Astrocyte of the cerebellum (primary cell): ENCODE data around the gene ZMIZ2.

Experiments
- DNase-seq: peaks from one replicate; pipeline ENCODE4 v3.0.0-alpha.2; 2011; ENCODE audit warnings: low read depth
- H3K4me3 ChIP-seq: 2 replicates; pipeline ENCODE4 v1.5.1; 2011; ENCODE audit warnings: mild to moderate bottlenecking, low read depth, low read length, moderate library complexity
- CTCF ChIP-seq: IDR thresholded peaks from 2 replicates; pipeline ENCODE4 v1.5.1; 2012; ENCODE audit warnings: low read length, low read depth, moderate library complexity, mild to moderate bottlenecking; ENCODE audit errors: missing control alignments
- in situ Hi-C: cut with HindIII; loops from 2 replicates; pipeline ENCODE4 v1.10.0; 2017; ENCODE audit warnings: low sequenced_read_pairs

The ZMIZ2 gene

DNA sequence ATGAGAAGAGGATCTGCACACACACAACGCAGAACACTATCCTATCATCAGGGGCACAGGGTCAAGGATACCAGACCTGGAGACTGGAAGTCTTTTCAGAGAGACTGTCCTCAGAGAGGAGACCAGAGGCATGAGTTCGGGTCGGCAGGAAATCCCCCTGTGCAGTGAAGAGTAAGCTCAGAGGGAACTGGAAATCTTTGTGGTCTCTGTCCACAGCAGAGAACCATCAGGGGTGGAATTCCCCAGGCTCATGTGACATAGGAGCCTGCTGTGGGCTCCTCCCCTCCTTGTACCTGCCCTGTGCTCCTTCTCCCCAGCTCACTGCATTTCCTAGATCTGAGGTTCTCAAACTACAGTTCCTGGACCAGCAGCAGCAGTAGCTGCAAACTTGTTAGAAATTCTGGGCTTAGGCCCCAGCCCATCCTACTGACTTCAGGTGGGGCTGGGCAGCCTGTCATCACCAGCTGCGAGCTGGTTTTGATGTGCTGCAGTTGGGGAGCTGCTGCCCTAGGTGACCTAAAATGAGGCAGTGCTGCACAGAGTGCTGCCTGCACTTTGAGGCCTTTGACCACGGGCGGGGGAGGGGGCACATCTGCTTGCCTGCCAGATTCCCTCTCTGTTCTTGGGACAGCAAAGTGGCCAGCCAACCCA is 2.4 kb downstream of the ZMIZ2 start:
- no peak for TF ChIP-seq CTCF
- in situ Hi-C loops, result no loop called here
- H3K4me3 ChIP-seq, result no peak overlapping the region
- no peak for DNase-seq

DNA sequence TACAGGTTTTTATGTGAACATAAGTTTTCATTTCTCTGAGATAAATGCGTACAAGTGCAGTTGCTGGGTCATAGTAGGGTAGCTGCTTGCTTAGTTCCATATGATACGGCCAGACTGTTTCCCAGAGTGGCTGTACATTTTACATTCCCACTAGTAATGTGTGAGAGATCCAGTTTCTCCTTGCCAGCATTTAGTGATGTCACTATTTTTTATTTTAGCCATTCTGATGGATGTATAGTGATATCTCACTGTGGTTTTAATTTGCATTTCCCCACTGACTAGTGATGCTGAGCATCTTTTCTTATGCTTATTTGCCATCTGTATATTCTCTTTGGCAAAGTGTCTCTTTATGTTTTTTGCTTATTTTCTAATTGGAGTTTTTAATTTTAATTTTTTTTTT is 4.2 kb downstream of the ZMIZ2 start:
- DNase-seq, result no peak
- in situ Hi-C loops, result no loop called here
- no peak overlapping the region for H3K4me3 ChIP-seq
- TF ChIP-seq CTCF, result no peak

DNA sequence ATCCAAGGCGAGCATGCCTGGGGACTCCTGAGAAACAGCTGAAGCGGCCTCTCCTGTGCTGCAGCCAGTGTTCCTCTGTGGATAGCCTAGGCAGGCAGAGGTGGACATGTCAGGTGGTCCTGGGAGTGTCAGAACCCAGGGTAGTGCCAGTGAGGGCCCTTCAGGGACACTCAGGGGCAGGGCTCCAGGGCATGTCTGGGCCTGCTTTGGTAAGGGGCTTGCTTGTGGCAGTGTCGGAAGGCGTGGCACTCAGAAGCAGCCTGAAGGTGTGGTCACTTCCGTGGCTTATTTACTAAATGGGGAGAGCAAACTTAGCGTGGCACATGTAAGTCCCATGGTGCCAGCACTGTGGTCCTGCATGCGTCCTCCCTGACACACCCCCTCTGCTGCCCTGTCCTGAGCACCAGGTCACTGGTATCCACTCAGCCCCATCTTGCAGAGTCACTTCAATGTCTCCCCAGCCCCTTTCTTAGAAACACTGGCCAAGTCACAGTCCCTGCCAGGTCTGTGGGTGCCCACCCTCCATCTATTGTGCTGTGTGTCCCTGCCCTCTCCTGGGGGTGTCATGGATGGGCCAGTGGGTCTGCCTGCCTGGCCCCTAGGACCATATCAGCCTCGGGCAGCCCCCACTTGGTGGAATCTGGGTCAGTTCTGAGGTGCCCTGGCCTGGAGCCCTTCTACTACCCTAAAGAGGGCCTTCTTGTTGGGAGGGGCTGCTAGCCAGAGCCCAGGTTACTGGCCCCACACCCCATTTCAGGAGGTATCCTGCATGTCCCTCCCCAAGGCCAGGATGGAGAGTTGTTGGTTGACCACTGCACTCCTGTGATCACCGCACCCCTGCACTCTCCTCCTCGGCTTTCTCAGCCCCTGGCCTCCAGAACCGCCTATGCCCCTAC is 6.4 kb downstream of the ZMIZ2 start:
- in situ Hi-C loops, result no loop called here
- no peak for TF ChIP-seq CTCF
- H3K4me3 ChIP-seq, result no peak overlapping the region
- no peak for DNase-seq

- DNase-seq, result no peak
- in situ Hi-C loops, result no loop called here
- H3K4me3 ChIP-seq, result no peak overlapping the region
- no peak for TF ChIP-seq CTCF
Observed at GRCh38 chr7:44755698-44756627, 7.3 kb downstream of the ZMIZ2 start.

GRCh38 chr7:44756904-44757303 is 8.3 kb downstream of the ZMIZ2 start:
- TF ChIP-seq CTCF, result no peak
- H3K4me3 ChIP-seq, result no peak overlapping the region
- in situ Hi-C loops, result no loop called here
- DNase-seq, result no peak

DNA sequence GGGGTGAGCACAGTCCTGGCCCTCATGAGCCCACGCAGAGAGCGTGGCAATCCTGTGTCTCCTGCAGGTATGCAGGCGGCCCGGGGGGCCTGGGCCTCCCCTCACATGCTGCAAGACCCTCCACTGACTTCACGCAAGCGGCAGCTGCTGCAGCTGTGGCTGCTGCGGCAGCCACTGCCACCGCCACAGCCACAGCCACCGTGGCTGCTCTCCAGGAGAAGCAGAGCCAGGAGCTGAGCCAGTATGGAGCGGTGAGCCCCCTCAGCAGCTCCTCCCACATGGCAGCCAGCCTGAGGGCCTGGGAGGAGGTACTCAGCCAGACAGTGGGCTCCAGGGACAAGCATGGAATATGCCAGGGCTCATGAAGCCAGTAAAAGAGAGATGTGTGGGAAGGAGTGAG is 8.7 kb downstream of the ZMIZ2 start:
- TF ChIP-seq CTCF, result no peak
- peak; percentile 27 for DNase-seq
- no peak overlapping the region for H3K4me3 ChIP-seq
- in situ Hi-C loops, result no loop called here
